ENCODE results near the gene NFIB. TPM values are rescaled to one million over a fixed set of nuclear protein-coding genes. Genes with fewer than 3 reads are reported as not detected.

Gene NFIB
- total and polyA plus RNA-seq, 2 of the 13 experiments (the other 11 are each of a cell fraction or from before 2014, with no cell fraction given): 0.98 to 4.6 TPM

- TF ChIP-seq, protein P1, sequence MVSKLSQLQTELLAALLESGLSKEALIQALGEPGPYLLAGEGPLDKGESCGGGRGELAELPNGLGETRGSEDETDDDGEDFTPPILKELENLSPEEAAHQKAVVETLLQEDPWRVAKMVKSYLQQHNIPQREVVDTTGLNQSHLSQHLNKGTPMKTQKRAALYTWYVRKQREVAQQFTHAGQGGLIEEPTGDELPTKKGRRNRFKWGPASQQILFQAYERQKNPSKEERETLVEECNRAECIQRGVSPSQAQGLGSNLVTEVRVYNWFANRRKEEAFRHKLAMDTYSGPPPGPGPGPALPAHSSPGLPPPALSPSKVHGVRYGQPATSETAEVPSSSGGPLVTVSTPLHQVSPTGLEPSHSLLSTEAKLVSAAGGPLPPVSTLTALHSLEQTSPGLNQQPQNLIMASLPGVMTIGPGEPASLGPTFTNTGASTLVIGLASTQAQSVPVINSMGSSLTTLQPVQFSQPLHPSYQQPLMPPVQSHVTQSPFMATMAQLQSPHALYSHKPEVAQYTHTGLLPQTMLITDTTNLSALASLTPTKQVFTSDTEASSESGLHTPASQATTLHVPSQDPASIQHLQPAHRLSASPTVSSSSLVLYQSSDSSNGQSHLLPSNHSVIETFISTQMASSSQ (IDR thresholded peaks at IDR 0.05; ENCODE audit: low read depth): no peak
- TF ChIP-seq, protein P1 (CRISPR knock-in tag; IDR thresholded peaks at IDR 0.05; ENCODE audit: borderline replicate concordance): no peak
- TF ChIP-seq, protein P2, sequence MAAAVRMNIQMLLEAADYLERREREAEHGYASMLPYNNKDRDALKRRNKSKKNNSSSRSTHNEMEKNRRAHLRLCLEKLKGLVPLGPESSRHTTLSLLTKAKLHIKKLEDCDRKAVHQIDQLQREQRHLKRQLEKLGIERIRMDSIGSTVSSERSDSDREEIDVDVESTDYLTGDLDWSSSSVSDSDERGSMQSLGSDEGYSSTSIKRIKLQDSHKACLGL (CRISPR knock-in tag; IDR thresholded peaks at IDR 0.05): no peak
- no peak for TF ChIP-seq AGO1 (IDR thresholded peaks at IDR 0.05; ENCODE audit: low read depth, low read length, poor library complexity, severe bottlenecking)
- TF ChIP-seq USF2 (IDR thresholded peaks at IDR 0.05; ENCODE audit: low read depth, low read length): no peak
- TF ChIP-seq USF2 (CRISPR knock-in tag; IDR thresholded peaks at IDR 0.05; ENCODE audit: borderline replicate concordance): no peak
- no peak for TF ChIP-seq RARA (CRISPR knock-in tag; IDR thresholded peaks at IDR 0.05)
- no peak for TF ChIP-seq PTBP1 (IDR thresholded peaks at IDR 0.05; ENCODE audit: low read depth, low read length, poor library complexity, severe bottlenecking)
- no peak for TF ChIP-seq SAFB2 (CRISPR knock-in tag; IDR thresholded peaks at IDR 0.05; ENCODE audit: borderline replicate concordance, low read depth)
These were observed 226.4 kb downstream of the NFIB start (continued) for GRCh38 chr9:14087576-14087975.

All from HepG2 (cell line).